Endometrial microvascular endothelial cells (primary cell): ENCODE results near the gene PRSS2. TPM values are rescaled to one million over a fixed set of nuclear protein-coding genes. Genes with fewer than 3 reads are reported as not detected.

Source experiments
- in situ Hi-C: cut with HindIII; loops from 2 replicates; pipeline ENCODE4 v1.10.0; 2017; ENCODE audit warnings: low sequenced_read_pairs, low pct_unique_long_range_greater_than_20kb; ENCODE audit errors: inconsistent ontology term
- total RNA-seq: library from RNA; depleted of rRNA; stranded (reverse); fragments of >200 nt; gene quantifications from one replicate; pipeline ENCODE4 v1.2.3, GENCODE V29; 2015; ENCODE audit errors: inconsistent ontology term

Gene PRSS2
- total RNA-seq, 1 donor from 2014 or later = not detected

DNA sequence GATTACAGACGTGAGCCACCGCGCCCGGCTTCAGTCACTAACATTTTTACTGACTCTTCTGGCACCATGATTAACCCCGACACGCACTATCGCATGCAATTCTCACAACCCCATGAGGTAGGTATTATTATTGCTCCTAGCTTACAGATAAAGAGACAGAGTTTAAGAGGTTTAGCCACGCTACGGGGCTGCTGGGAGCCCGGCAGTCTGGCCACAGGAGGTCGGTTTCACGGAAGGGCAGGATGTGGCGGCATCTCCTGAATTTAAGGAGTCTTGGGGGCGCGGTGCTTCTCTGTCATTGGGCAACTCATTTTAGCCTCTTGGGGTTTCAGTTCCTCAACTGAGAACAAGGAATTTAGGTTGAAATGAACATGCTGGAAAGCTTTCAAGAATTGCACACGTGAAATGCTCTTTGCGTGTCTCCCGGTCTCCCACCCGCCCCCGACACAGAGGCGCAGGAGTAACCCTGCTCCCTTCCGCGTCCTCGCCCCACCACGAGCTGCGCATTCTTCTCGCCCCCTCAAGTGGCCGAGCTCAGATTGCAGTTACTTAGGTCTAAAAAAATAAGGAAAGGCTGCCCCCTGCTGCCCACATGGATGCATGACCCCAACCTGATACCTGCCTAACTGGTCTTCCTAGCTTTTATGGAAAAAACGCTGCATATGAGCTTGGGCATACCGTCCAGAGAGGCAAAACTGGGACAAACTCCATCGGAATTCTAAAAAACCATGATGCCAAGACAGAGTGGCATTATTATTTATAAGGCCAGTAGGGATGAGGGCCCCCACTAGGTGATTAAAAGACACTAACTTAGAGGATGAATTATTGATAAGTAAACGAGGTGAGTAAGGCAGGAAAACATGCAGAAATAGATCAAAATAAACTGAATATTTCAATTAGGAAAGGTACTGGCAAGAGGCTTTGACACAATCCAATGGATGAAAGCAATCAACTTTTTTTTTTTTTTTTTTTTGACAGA lies 12.4 kb downstream of the PRSS2 start:
- in situ Hi-C loops = no loop called here

DNA sequence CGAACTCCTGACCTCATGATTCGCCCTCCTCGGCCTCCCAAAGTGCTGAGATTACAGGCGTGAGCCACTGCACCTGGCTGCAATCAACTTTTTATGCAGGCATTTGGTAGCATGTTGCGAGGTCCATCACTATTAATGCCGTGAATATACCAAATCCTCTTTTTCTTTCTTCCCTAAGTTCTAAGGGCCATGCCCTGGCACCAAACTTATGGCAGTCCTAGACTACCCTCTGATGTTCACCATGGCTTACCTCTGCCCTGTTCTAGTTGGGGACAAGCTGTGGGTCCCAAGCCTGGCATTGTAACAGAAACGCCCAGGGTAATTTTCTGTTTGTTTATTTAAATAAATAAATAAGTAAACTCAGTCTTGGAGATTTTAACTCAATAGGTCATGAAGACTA lies 13.3 kb downstream of the PRSS2 start:
- in situ Hi-C loops = no loop called here

DNA sequence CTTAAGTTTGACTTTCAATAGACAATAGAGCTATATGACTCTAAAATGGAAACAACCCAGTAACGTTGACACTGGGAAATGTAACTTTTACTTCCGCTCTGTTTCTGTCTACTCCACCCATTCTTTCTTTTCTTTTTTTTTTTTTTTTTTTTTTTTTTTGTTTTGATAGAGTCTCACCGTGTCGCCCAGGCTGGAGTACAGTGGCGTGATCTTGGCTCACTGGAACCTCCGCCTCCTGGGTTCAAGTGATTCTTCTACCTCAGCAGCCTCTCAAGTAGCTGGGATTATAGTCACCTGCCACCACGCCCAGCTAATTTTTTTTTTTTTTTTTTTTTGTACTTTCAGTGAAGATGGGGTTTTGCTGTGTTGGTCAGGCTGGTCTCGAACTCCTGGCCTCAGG lies 13.9 kb downstream of the PRSS2 start:
- in situ Hi-C loops = no loop called here

DNA sequence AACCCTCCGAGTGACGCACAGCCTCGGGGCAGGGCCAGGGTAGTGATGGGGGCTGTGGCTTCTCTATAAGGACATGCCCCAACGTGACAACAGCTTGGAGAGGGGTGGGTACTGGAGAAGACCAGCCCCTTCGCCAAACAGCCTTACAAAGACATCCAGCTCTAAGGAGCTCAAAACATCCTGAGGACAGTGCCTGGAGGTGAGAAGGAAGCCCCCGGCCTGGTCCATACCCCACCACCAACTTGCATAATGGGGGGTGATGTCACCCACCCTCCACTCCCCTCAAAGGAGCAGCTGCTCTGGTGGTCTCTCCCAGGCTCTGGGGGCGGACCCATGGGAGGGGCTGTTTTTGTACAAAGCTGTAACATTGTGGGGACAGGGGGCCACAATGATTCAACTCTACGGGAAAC lies 15.1 kb downstream of the PRSS2 start:
- in situ Hi-C loops = no loop called here

DNA sequence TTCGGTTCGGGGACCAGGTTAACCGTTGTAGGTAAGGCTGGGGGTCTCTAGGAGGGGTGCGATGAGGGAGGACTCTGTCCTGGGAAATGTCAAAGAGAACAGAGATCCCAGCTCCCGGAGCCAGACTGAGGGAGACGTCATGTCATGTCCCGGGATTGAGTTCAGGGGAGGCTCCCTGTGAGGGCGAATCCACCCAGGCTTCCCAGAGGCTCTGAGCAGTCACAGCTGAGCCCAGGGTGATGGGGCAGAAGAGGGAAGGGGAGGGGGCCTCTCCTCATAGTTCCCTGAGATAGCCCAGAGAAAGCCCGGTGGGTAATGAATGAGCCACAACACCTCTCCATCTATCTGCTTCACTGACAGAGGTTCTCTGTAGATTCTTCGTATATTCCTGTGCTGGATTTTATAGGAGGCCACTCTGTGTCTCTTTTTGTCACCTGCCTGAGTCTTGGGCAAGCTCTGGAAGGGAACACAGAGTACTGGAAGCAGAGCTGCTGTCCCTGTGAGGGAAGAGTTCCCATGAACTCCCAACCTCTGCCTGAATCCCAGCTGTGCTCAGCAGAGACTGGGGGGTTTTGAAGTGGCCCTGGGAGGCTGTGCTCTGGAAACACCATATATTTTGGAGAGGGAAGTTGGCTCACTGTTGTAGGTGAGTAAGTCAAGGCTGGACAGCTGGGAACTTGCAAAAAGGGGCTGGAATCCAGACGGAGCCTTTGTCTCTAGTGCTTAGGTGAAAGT lies 16.4 kb downstream of the PRSS2 start:
- in situ Hi-C loops = no loop called here

DNA sequence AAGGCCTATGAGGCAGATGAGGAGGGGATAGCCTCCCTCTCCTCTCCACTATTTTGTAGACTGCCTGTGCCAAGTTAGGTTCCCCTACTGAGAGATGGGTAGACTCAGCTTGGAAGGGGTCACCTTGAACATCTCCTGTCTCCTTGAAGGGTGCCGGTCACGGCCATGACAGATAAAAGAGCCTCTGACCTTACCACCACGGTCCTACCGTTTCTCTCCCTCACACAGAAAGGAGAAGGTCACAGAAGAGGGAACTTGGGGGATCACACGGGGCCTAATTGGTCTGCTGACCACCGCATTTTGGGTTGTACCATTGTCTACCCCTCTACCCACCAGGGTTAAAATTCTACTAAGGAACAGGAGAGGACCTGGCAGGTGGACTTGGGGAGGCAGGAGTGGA lies 17.0 kb downstream of the PRSS2 start:
- in situ Hi-C loops = no loop called here

DNA sequence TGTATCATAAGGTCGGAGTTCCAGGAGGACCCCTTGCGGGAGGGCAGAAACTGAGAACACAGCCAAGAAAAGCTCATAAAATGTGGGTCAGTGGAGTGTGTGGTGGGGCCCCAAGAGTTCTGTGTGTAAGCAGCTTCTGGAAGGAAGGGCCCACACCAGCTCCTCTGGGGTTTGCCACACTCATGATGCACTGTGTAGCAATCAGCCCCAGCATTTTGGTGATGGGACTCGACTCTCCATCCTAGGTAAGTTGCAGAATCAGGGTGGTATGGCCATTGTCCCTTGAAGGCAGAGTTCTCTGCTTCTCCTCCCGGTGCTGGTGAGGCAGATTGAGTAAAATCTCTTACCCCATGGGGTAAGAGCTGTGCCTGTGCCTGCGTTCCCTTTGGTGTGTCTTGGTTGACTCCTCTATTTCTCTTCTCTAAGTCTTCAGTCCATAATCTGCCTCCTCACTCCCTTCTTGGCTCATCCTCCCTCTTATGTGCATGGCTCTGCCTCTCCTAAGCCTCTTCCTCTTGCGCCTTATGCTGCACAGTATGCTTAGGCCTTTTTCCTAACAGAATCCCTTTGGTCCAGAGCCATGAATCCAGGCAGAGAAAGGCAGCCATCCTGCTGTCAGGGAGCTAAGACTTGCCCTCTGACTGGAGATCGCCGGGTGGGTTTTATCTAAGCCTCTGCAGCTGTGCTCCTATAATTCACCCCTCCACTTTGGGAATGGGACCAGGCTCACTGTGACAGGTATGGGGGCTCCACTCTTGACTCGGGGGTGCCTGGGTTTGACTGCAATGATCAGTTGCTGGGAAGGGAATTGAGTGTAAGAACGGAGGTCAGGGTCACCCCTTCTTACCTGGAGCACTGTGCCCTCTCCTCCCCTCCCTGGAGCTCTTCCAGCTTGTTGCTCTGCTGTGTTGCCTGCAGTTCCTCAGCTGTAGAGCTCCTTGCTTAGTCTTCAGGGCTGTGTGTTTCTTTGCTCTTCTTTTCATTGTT lies 17.8 kb downstream of the PRSS2 start:
- in situ Hi-C loops = no loop called here

DNA sequence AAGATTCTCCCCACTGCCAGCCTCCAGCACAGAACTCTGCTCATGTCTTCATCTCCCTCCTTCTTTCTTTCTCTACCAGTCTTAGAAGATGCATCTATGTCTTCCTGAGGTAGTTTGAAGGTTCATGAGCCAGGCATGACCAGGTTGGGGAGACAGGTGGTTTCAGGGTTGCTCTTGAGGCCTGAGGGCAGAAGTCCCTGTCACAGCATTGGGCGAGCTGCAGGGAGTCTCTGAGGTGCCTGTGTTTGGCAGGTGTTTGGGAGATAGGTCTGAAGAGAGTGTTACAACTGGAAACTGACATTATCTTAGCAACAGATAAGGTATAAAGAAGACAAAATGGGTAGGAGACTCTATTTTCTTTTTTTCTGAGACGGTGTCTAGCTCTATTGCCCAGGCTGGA lies 18.7 kb downstream of the PRSS2 start:
- in situ Hi-C loops = no loop called here

DNA sequence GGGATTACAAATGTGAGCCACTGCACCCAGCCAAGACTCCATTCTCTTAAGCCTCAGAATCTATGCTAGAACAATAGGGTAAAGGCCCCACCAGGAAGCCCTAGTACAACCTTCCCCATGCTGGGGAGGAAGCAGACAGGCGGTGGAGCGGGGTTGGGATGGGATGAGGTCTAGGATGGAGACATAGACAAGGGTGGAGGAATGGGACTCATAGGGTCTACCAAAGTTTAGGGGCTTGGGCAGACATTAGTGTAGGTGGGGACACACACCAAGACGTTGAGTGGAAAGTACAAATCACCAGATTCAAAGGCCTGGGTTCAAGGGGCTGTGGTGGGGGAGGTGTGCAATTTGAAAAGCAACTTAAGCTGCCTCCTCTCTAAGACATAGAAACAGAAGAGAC lies 19.3 kb downstream of the PRSS2 start:
- in situ Hi-C loops = no loop called here

DNA sequence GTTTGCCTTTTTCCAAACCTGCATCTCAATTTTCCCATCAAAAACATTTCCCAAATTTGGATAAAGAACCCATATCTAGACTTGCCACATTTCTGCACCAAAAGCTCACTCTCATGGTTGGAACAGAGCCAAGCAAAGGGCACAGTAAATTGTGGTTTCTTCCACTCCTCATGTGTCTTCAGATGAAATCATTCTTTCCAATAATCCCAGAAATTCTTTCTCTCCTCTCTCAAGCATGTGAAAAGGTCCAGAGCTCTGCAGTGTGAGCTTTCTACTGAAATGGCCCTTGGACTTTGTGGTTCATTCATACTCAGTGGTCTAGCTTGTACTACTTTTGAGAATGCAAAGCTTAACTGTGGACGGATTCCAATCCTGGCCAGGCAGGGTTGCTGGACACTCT lies 19.8 kb downstream of the PRSS2 start:
- in situ Hi-C loops = no loop called here

DNA sequence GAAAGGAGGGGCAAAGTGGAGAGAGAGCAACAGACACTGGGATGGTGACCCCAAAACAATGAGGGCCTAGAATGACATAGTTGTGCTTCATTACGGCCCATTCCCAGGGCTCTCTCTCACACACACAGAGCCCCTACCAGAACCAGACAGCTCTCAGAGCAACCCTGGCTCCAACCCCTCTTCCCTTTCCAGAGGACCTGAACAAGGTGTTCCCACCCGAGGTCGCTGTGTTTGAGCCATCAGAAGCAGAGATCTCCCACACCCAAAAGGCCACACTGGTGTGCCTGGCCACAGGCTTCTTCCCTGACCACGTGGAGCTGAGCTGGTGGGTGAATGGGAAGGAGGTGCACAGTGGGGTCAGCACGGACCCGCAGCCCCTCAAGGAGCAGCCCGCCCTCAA lies 20.7 kb downstream of the PRSS2 start:
- in situ Hi-C loops = no loop called here

DNA sequence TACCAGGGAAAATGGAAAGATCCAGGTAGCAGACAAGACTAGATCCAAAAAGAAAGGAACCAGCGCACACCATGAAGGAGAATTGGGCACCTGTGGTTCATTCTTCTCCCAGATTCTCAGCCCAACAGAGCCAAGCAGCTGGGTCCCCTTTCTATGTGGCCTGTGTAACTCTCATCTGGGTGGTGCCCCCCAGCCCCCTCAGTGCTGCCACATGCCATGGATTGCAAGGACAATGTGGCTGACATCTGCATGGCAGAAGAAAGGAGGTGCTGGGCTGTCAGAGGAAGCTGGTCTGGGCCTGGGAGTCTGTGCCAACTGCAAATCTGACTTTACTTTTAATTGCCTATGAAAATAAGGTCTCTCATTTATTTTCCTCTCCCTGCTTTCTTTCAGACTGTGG lies 21.4 kb downstream of the PRSS2 start:
- in situ Hi-C loops = no loop called here

DNA sequence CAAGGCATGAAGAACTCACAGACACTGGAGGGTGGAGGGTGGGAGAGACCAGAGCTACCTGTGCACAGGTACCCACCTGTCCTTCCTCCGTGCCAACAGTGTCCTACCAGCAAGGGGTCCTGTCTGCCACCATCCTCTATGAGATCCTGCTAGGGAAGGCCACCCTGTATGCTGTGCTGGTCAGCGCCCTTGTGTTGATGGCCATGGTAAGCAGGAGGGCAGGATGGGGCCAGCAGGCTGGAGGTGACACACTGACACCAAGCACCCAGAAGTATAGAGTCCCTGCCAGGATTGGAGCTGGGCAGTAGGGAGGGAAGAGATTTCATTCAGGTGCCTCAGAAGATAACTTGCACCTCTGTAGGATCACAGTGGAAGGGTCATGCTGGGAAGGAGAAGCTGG lies 21.8 kb downstream of the PRSS2 start:
- in situ Hi-C loops = no loop called here

DNA sequence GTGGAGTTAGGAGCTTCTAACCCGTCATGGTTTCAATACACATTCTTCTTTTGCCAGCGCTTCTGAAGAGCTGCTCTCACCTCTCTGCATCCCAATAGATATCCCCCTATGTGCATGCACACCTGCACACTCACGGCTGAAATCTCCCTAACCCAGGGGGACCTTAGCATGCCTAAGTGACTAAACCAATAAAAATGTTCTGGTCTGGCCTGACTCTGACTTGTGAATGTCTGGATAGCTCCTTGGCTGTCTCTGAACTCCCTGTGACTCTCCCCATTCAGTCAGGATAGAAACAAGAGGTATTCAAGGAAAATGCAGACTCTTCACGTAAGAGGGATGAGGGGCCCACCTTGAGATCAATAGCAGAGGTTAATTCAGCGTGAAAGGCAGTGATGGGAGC lies 22.4 kb downstream of the PRSS2 start:
- in situ Hi-C loops = no loop called here

DNA sequence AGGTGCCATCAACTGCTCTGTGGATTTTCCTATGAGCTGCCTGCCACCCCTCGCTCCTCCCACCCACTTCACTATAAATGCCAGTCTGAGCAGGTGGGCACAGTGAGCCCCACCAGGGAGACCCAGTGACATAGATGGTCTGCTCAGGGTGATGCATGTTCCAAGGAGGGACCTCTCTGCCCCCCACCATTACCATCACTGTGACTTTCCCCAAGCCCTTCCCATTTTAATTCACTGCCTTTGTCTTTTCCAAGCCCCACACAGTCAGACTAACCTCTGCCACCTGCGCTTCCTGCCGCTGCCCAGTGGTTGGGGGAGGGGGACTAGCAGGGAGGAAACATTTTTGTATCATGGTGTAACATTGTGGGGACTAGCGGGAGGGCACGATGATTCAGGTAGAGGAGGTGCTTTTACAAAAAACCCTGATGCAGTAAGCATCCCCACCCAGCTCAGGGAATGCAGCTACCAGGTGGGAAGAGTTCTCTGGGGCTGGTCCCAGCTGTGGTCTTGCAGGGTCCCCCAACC lies 24.6 kb downstream of the PRSS2 start:
- in situ Hi-C loops = no loop called here

DNA sequence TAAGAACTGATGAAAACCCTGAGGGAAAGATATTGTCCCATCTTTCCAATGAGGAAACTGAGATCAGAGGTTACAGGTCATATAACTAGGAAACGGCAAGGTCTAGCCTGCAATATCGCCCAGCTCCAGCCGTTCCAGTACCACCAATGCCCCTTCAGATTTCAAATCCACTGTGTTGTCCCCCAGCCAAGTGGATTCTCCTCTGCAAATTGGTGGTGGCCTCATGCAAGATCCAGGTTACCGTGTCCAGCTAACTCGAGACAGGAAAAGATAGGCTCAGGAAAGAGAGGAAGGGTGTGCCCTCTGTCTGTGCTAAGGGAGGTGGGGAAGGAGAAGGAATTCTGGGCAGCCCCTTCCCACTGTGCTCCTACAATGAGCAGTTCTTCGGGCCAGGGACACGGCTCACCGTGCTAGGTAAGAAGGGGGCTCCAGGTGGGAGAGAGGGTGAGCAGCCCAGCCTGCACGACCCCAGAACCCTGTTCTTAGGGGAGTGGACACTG lies 25.3 kb downstream of the PRSS2 start:
- in situ Hi-C loops = no loop called here

DNA sequence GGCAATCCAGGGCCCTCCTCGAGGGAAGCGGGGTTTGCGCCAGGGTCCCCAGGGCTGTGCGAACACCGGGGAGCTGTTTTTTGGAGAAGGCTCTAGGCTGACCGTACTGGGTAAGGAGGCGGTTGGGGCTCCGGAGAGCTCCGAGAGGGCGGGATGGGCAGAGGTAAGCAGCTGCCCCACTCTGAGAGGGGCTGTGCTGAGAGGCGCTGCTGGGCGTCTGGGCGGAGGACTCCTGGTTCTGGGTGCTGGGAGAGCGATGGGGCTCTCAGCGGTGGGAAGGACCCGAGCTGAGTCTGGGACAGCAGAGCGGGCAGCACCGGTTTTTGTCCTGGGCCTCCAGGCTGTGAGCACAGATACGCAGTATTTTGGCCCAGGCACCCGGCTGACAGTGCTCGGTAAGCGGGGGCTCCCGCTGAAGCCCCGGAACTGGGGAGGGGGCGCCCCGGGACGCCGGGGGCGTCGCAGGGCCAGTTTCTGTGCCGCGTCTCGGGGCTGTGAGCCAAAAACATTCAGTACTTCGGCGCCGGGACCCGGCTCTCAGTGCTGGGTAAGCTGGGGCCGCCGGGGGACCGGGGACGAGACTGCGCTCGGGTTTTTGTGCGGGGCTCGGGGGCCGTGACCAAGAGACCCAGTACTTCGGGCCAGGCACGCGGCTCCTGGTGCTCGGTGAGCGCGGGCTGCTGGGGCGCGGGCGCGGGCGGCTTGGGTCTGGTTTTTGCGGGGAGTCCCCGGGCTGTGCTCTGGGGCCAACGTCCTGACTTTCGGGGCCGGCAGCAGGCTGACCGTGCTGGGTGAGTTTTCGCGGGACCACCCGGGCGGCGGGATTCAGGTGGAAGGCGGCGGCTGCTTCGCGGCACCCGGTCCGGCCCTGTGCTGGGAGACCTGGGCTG lies 26.0 kb downstream of the PRSS2 start:
- in situ Hi-C loops = no loop called here
